ENCODE measurements around the gene ADAM15.

GRCh38 chr1:155070158-155070621 lies 19.1 kb downstream of the ADAM15 start:
- TF ChIP-seq CTCF (IDR thresholded peaks at IDR 0.05) (no peak), ZFX (IDR thresholded peaks at IDR 0.05; ENCODE audit: borderline replicate concordance) (no peak)

All from 22Rv1 (cell line).